SK-N-SH (cell line): ENCODE data around the gene RCAN2.

Experiments
- ELF1 ChIP-seq: IDR thresholded peaks from 2 replicates; pipeline ENCODE4 v1.4.0; 2012
- FOXM1 ChIP-seq: IDR thresholded peaks from 2 replicates; pipeline ENCODE4 v1.4.0; 2012; ENCODE audit warnings: low read depth, mild to moderate bottlenecking
- POLR2AphosphoS5 ChIP-seq: IDR thresholded peaks from 2 replicates; pipeline ENCODE4 v1.6.1; 2012; ENCODE audit warnings: low read depth, low read length
- REST ChIP-seq: IDR thresholded peaks from 2 replicates; pipeline ENCODE4 v1.6.1; 2012; ENCODE audit warnings: mild to moderate bottlenecking, low read depth, low read length, moderate library complexity
- SMC3 ChIP-seq: IDR thresholded peaks from 2 replicates; pipeline ENCODE4 v1.6.1; 2012; ENCODE audit warnings: low read depth, low read length, improper control_type of control experiment
- TEAD4 ChIP-seq: IDR thresholded peaks from 2 replicates; pipeline ENCODE4 v1.4.0; 2012; ENCODE audit warnings: mild to moderate bottlenecking, borderline replicate concordance; ENCODE audit not compliant: insufficient read depth
- TF ChIP-seq, protein P1 (sequence below): fragments of 200-600 bp; sonication (generic); IDR thresholded peaks from 2 replicates; pipeline ENCODE4 v1.6.1; 2017; ENCODE audit warnings: antibody characterized with exemption, mild to moderate bottlenecking, moderate library complexity

- no peak for TF ChIP-seq FOXM1
- TF ChIP-seq, protein P1, sequence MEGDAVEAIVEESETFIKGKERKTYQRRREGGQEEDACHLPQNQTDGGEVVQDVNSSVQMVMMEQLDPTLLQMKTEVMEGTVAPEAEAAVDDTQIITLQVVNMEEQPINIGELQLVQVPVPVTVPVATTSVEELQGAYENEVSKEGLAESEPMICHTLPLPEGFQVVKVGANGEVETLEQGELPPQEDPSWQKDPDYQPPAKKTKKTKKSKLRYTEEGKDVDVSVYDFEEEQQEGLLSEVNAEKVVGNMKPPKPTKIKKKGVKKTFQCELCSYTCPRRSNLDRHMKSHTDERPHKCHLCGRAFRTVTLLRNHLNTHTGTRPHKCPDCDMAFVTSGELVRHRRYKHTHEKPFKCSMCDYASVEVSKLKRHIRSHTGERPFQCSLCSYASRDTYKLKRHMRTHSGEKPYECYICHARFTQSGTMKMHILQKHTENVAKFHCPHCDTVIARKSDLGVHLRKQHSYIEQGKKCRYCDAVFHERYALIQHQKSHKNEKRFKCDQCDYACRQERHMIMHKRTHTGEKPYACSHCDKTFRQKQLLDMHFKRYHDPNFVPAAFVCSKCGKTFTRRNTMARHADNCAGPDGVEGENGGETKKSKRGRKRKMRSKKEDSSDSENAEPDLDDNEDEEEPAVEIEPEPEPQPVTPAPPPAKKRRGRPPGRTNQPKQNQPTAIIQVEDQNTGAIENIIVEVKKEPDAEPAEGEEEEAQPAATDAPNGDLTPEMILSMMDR: no peak
- TF ChIP-seq SMC3: no peak
- TF ChIP-seq POLR2AphosphoS5: no peak
- TF ChIP-seq REST: no peak
- TF ChIP-seq ELF1: no peak
- TF ChIP-seq TEAD4: no peak
These were observed 257.1 kb downstream of the RCAN2 start for GRCh38 chr6:46234156-46234556.
